AG04449 (cell line): ENCODE measurements around the gene UNC13A.

ENCODE experiments used
- CTCF ChIA-PET: fragments of 350-600 bp; formaldehyde crosslinking; extraction: SDS; loops from one replicate; lab custom pipeline; 2021; ENCODE audit warnings: antibody characterized with exemption; lab: Yijun Ruan, JAX
- POLR2A ChIA-PET: fragments of 400-600, 350-600 bp; formaldehyde crosslinking; extraction: SDS; loops from one replicate; lab custom pipeline; 2020; ENCODE audit warnings: antibody characterized with exemption, inconsistent platforms; lab: Yijun Ruan, JAX
- DNase-seq: peaks from one replicate; pipeline ENCODE4 v3.0.0-alpha.2; 2010; ENCODE audit warnings: low read depth, low spot score
- H3K4me3 ChIP-seq: 2 replicates; pipeline ENCODE4 v1.5.1; 2011; ENCODE audit warnings: low read depth, mild to moderate bottlenecking, control low read depth, low read length
- CTCF ChIP-seq: IDR thresholded peaks from one replicate; pipeline ENCODE4 v1.5.1; 2011; ENCODE audit warnings: mild to moderate bottlenecking, moderate library complexity, low read length, control low read depth, inconsistent platforms; ENCODE audit not compliant: insufficient read depth; ENCODE audit errors: missing control alignments

UNC13A gene

GRCh38 chr19:17642656-17643055 lies 45.5 kb downstream of the UNC13A start:
- H3K4me3 ChIP-seq: no peak overlapping the region
- DNase-seq: no peak
- POLR2A ChIA-PET: no interaction called here
- TF ChIP-seq CTCF: no peak
- CTCF ChIA-PET: interaction anchor here (0.6 kb wide), 1 partner anchor 77 kb away, joined by 3 read pairs; no protein-coding TSS in a partner anchor

DNA sequence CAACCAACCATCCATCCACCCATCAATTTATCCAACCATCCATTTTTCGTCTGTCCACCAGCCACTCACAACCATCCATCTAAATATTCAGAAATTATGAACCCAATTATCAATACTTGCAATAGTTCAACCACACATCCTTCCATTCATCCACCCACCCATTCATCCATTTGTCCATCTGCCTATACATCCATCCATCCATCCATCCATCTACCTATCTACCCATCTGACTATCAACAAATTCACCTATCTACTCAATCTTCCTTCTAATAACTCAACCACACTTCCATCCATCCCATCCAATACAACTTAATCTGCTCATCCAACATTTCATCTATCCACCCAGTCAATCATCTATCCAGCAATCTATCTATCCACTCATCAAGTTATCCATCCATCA lies 46.3 kb downstream of the UNC13A start:
- ChIA-PET CTCF (no interaction called here), POLR2A (no interaction called here)
- DNase-seq: no peak
- TF ChIP-seq CTCF: no peak
- H3K4me3 ChIP-seq: no peak overlapping the region

GRCh38 chr19:17641181-17641580 lies 47.0 kb downstream of the UNC13A start:
- CTCF ChIA-PET: no interaction called here
- POLR2A ChIA-PET: no interaction called here
- DNase-seq: no peak
- H3K4me3 ChIP-seq: no peak overlapping the region
- no peak for TF ChIP-seq CTCF

GRCh38 chr19:17633700-17634099 lies 54.5 kb downstream of the UNC13A start:
- H3K4me3 ChIP-seq: no peak overlapping the region
- ChIA-PET CTCF (no interaction called here), POLR2A (no interaction called here)
- no peak for TF ChIP-seq CTCF
- no peak for DNase-seq

- POLR2A ChIA-PET: no interaction called here
- DNase-seq: no peak
- H3K4me3 ChIP-seq: no peak overlapping the region
- no peak for TF ChIP-seq CTCF
- CTCF ChIA-PET: no interaction called here
Measured at GRCh38 chr19:17632577-17632976, 55.6 kb downstream of the UNC13A start.

DNA sequence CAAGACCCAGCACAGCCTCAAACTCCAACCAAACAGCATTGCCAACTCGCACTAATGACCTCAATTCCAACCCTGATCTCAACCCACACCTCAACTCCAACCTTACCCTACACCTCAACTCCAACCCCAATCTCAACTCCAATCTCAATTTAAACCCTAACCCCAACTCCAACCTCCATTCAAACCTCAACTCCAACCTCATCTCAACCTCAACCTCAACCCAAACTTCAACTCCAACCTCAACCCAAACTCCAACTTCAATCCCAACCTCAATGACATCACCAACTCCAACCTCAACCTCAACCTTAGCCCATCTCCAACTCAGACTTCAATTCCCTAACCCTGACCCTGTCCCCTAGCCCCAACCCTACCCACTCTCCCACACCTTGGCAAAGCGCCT lies 58.4 kb downstream of the UNC13A start:
- POLR2A ChIA-PET: no interaction called here
- no peak overlapping the region for H3K4me3 ChIP-seq
- TF ChIP-seq CTCF: no peak
- no peak for DNase-seq
- CTCF ChIA-PET: no interaction called here
